Thyroid gland (tissue), 4 donors: ENCODE data around the gene ARHGEF26. TPM values are rescaled to one million over a fixed set of nuclear protein-coding genes. Genes with fewer than 3 reads are reported as not detected.
"Not testable (repeated sequence)": the region's sequence is repeated elsewhere in the genome, so short reads cannot be mapped to it uniquely, and the experiment has no call there.

ENCODE experiments used
- DNase-seq, 2 donors: peaks; one replicate each; pipeline ENCODE4 v3.0.0-alpha.2; 2019
- H3K27ac ChIP-seq, 3 donors: fragments of 200-600 bp; sonication (generic); 1 replicate in 2 of 3; 2 replicates in 1 of 3; pipeline ENCODE4 v1.5.1; 2016 to 2019; ENCODE audit warnings: mild to moderate bottlenecking in 1 of 3, moderate library complexity in 1 of 3
- H3K27me3 ChIP-seq: fragments of 200-600 bp; sonication (generic); one replicate; pipeline ENCODE4 v1.5.1; 2019
- H3K36me3 ChIP-seq, 2 donors: fragments of 200-600 bp; sonication (generic); one replicate each; pipeline ENCODE4 v1.5.1; 2016 to 2019
- H3K4me1 ChIP-seq, 2 donors: fragments of 200-600 bp; sonication (generic); one replicate each; pipeline ENCODE4 v1.5.1; 2017 to 2019
- H3K4me3 ChIP-seq, 3 donors: fragments of 200-600 bp; sonication (generic); replicated peaks in 1 of 3; 1 replicate in 2 of 3; 2 replicates in 1 of 3; pipeline ENCODE4 v1.5.1; 2016; ENCODE audit warnings: mild to moderate bottlenecking in 1 of 3
- H3K9me3 ChIP-seq: fragments of 200-600 bp; sonication (generic); one replicate; pipeline ENCODE4 v1.5.1; 2017
- CTCF ChIP-seq, 6 experiments: fragments of 200-600 bp in 3 of 6; fragments of 450-650 bp in 3 of 6; sonication (generic) in 3 of 6; IDR thresholded peaks; one replicate each; pipeline ENCODE4 v1.5.1; 2016 to 2019; ENCODE audit warnings: antibody characterized with exemption in 6 of 6, mild to moderate bottlenecking in 2 of 6, inconsistent platforms in 1 of 6, moderate library complexity in 1 of 6
- POLR2A ChIP-seq, 2 donors: fragments of 450-650 bp; IDR thresholded peaks; one replicate each; pipeline ENCODE4 v1.6.1; 2017; ENCODE audit warnings: antibody characterized with exemption in 2 of 2, mild to moderate bottlenecking in 2 of 2, moderate library complexity in 1 of 2
- WGBS, 2 donors: methylation state at CpG; one replicate each; pipeline ENCODE4 v1.1.5; 2017; 5-methylcytosine and 5-hydroxymethylcytosine counted together
- intact Hi-C: fragments of 100-400 bp; cut with DNase I; formaldehyde crosslinking; loops from one replicate; pipeline ENCODE4 v1.15.1; 2023
- total RNA-seq, 4 donors: library from RNA; depleted of rRNA; stranded (reverse); fragments of >200 nt; gene quantifications; one replicate each; pipeline ENCODE4 v1.2.3, GENCODE V29; 2016

The ARHGEF26 gene
- total RNA-seq, 4 donors from 2014 or later: 15.8 to 18.0 (median 16.9) TPM

GRCh38 chr3:154085799-154086198, 35.4 kb upstream of the ARHGEF26 start:
- peaks cover 3 to 15% of the 10 kb centered on the region in 2 donors for H3K4me1 ChIP-seq
- H3K27me3 ChIP-seq: no peaks in the 10 kb centered on the region
- H3K9me3 ChIP-seq: no peaks in the 10 kb centered on the region
- no peak for DNase-seq
- no peaks in the 10 kb centered on the region for H3K36me3 ChIP-seq
- 88 to 92% methylated on average over 4 of the region's 4 CpGs for WGBS, 2 donors
- TF ChIP-seq CTCF (IDR thresholded peaks at IDR 0.05) (no peak), POLR2A (IDR thresholded peaks at IDR 0.05) (no peak)
- no peak overlapping the region for H3K4me3 ChIP-seq
- intact Hi-C loops: no loop called here
- no peak overlapping the region for H3K27ac ChIP-seq

- no peak for TF ChIP-seq CTCF (IDR thresholded peaks at IDR 0.05)
- no peak for TF ChIP-seq POLR2A (IDR thresholded peaks at IDR 0.05)
- H3K4me3 ChIP-seq: no peak overlapping the region
- H3K36me3 ChIP-seq: no peaks in the 10 kb centered on the region
- no peak for DNase-seq
- H3K4me1 ChIP-seq: peaks cover 3 to 15% of the 10 kb centered on the region in 2 donors
- intact Hi-C loops: no loop called here
- WGBS, 2 donors: 84 to 88% methylated on average over 1 of the region's 1 CpG
- H3K27ac ChIP-seq: no peak overlapping the region
- no peaks in the 10 kb centered on the region for H3K27me3 ChIP-seq
- H3K9me3 ChIP-seq: no peaks in the 10 kb centered on the region
Observed at GRCh38 chr3:154086286-154086685, 34.9 kb upstream of the ARHGEF26 start.

DNA sequence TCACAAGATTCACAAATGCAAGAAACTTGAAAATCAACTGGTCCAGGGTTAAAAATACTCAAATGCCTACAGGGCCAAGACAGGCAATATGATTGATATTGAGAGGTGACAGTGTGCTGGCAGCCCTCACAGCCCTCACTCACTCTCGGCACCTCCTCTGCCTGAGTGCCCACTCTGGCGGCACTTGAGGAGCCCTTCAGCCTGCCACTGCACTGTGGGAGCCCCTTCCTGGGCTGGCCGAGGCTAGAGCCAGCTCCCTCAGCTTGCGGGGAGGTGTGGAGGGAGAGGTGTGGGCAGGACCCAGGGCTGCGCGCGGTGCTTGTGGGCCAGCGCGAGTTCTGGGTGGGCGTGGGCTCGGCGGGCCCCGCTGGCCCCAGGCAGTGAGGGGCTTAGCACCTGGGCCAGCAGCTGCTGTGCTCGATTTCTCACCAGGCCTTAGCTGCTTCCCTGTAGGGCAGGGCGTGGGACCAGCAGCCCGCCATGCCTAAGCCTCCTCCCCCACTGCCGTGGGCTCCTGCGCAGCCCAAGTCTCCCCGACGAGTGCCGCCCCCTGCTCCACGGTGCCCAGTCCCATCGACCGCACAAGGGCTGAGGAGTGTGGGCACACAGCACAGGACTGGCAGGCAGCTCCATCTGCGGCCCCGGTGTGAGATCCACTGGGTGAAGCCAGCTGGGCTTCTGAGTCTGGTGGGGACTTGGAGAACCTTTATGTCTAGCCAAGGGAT, 33.3 kb upstream of the ARHGEF26 start:
- 89 to 93% methylated on average over 14 to 17 of the region's 26 CpGs for WGBS, 2 donors
- DNase-seq: peak in 1 of 2 donors; percentile 12
- H3K36me3 ChIP-seq, H3K27me3 ChIP-seq, H3K9me3 ChIP-seq, intact Hi-C loops, H3K27ac ChIP-seq, H3K4me3 ChIP-seq: not testable (repeated sequence)
- H3K4me1 ChIP-seq: peaks cover 3 to 15% of the 10 kb centered on the region in 2 donors

- no peaks in the 10 kb centered on the region for H3K36me3 ChIP-seq
- WGBS, 2 donors: 48 to 51% methylated on average over 14 of the region's 14 CpGs
- intact Hi-C loops: no loop called here
- peak; percentile 63 to 69 for DNase-seq
- no peak for TF ChIP-seq POLR2A (IDR thresholded peaks at IDR 0.05)
- peak in 1 of 6 experiments; percentile 10 for TF ChIP-seq CTCF (IDR thresholded peaks at IDR 0.05)
- peak overlapping the region; percentile 42 to 71 (median 46) for H3K27ac ChIP-seq
- H3K4me3 ChIP-seq: no peak overlapping the region
- peaks cover 3 to 15% of the 10 kb centered on the region in 2 donors for H3K4me1 ChIP-seq
- no peaks in the 10 kb centered on the region for H3K27me3 ChIP-seq
- no peaks in the 10 kb centered on the region for H3K9me3 ChIP-seq
Observed at GRCh38 chr3:154089421-154090420, 31.5 kb upstream of the ARHGEF26 start.

DNA sequence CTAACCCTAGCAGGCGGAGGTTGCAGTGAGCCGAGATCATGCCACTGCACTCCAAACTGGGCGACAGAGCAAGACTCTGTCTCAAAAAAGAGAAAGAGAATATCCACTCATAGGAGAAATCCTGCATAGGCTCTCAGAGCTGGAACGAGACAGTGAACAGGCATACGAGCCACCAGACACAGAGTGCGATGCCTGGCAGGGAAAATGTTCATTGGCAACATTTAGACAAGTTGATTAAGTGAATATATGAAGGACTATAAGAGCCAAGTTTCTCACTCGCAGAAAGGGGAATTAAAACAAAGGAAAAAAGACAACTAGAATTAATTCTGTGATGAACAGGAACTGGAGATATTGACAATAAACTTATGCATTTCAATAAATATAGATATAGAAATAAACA, 27.1 kb upstream of the ARHGEF26 start:
- intact Hi-C loops: no loop called here
- no peak for TF ChIP-seq CTCF (IDR thresholded peaks at IDR 0.05)
- TF ChIP-seq POLR2A (IDR thresholded peaks at IDR 0.05): no peak

More for the DNA sequence above, 27.1 kb upstream of the ARHGEF26 start:
- WGBS, 2 donors: 88 to 94% methylated on average over 7 of the region's 7 CpGs
- Histone ChIP-seq H3K9me3 (no peaks in the 10 kb centered on the region), H3K27me3 (no peaks in the 10 kb centered on the region), H3K4me1 (peaks cover 2 to 13% of the 10 kb centered on the region in 2 donors), H3K27ac (no peak overlapping the region), H3K4me3 (no peak overlapping the region), H3K36me3 (no peaks in the 10 kb centered on the region)
- no peak for DNase-seq
